ENCODE data around the gene DUSP23.

DUSP23 gene

GRCh38 chr1:159830722-159831121 is 50.0 kb downstream of the DUSP23 start:
- H4K12ac ChIP-seq (ENCODE audit: low read depth, low read length): no peak overlapping the region
- no peak overlapping the region for H3K27ac ChIP-seq (ENCODE audit: low read depth, low read length)
- H2BK5ac ChIP-seq (ENCODE audit: low read depth, low read length, poor library complexity): no peak overlapping the region
- H3K4me3 ChIP-seq (ENCODE audit: low read depth, low read length): no peak overlapping the region
- no peak for DNase-seq
- H3K14ac ChIP-seq (ENCODE audit: low read length): peak overlapping the region; percentile 12
- H3K4me2 ChIP-seq (ENCODE audit: low read length): no peak overlapping the region
- no peaks in the 10 kb centered on the region for H3K9me3 ChIP-seq (ENCODE audit: insufficient read depth, low read depth, low read length)
- peaks cover 9 to 18% of the 10 kb centered on the region in 2 experiments for H3K4me1 ChIP-seq (ENCODE audit: control insufficient read depth in 1 of 2, insufficient read depth in 2 of 2, low read length in 2 of 2)
- no peak overlapping the region for H2BK120ac ChIP-seq (ENCODE audit: insufficient read depth, low read length, poor library complexity)
- no peak overlapping the region for H2AK5ac ChIP-seq (ENCODE audit: low read length)
- H4K91ac ChIP-seq (ENCODE audit: low read depth, low read length): peak overlapping the region; percentile 45
- no peak overlapping the region for H2AFZ ChIP-seq (ENCODE audit: insufficient read depth, low read length, poor library complexity)
- no peaks in the 10 kb centered on the region for H3K79me2 ChIP-seq (ENCODE audit: control insufficient read depth, insufficient read depth, low read length, poor library complexity)
- WGBS (ENCODE audit: extremely low coverage, insufficient coverage, insufficient read length): no CpG with 5 or more reads among the region's 8 CpGs
- no peak overlapping the region for H3K4ac ChIP-seq (ENCODE audit: low read depth, low read length)
- H3K79me1 ChIP-seq (ENCODE audit: low read length): peaks cover 2% of the 10 kb centered on the region
- no peaks in the 10 kb centered on the region for H3K36me3 ChIP-seq (ENCODE audit: control insufficient read depth in 1 of 2, insufficient read depth in 2 of 2, low read length in 2 of 2)
- no peak overlapping the region for H4K8ac ChIP-seq (ENCODE audit: low read depth, low read length)
- no peak overlapping the region for H3K23ac ChIP-seq (ENCODE audit: low read length)
- no peaks in the 10 kb centered on the region for H3K27me3 ChIP-seq (ENCODE audit: insufficient read depth, low read length)
- H3K9ac ChIP-seq (ENCODE audit: low read length): no peak overlapping the region
- H2BK12ac ChIP-seq (ENCODE audit: low read length): peak overlapping the region; percentile 40
- H3K18ac ChIP-seq (ENCODE audit: low read length): no peak overlapping the region

- Histone ChIP-seq H4K12ac (ENCODE audit: low read depth, low read length) (no peak overlapping the region), H3K9me3 (ENCODE audit: insufficient read depth, low read depth, low read length) (no peaks in the 10 kb centered on the region), H3K36me3 (ENCODE audit: control insufficient read depth in 1 of 2, insufficient read depth in 2 of 2, low read length in 2 of 2) (no peaks in the 10 kb centered on the region), H3K27me3 (ENCODE audit: insufficient read depth, low read length) (no peaks in the 10 kb centered on the region), H3K4me1 (ENCODE audit: control insufficient read depth in 1 of 2, insufficient read depth in 2 of 2, low read length in 2 of 2) (peaks cover 3 to 12% of the 10 kb centered on the region in 2 experiments), H3K14ac (ENCODE audit: low read length) (no peak overlapping the region), H4K8ac (ENCODE audit: low read depth, low read length) (no peak overlapping the region), H3K4me3 (ENCODE audit: low read depth, low read length) (no peak overlapping the region), H4K91ac (ENCODE audit: low read depth, low read length) (no peak overlapping the region), H3K79me1 (ENCODE audit: low read length) (peaks cover 2% of the 10 kb centered on the region), H2BK12ac (ENCODE audit: low read length) (no peak overlapping the region), H3K4me2 (ENCODE audit: low read length) (no peak overlapping the region), H3K4ac (ENCODE audit: low read depth, low read length) (no peak overlapping the region), H3K9ac (ENCODE audit: low read length) (no peak overlapping the region), H2AK5ac (ENCODE audit: low read length) (no peak overlapping the region), H2BK5ac (ENCODE audit: low read depth, low read length, poor library complexity) (no peak overlapping the region), H2AFZ (ENCODE audit: insufficient read depth, low read length, poor library complexity) (no peak overlapping the region), H3K18ac (ENCODE audit: low read length) (no peak overlapping the region), H3K79me2 (ENCODE audit: control insufficient read depth, insufficient read depth, low read length, poor library complexity) (no peaks in the 10 kb centered on the region), H3K23ac (ENCODE audit: low read length) (no peak overlapping the region), H2BK120ac (ENCODE audit: insufficient read depth, low read length, poor library complexity) (no peak overlapping the region), H3K27ac (ENCODE audit: low read depth, low read length) (no peak overlapping the region)
- DNase-seq: no peak
- WGBS (ENCODE audit: extremely low coverage, insufficient coverage, insufficient read length): no CpG with 5 or more reads among the region's 7 CpGs
Measured at GRCh38 chr1:159831412-159832141, 50.8 kb downstream of the DUSP23 start.
